ENCODE data around the gene SORCS2. TPM values are rescaled to one million over a fixed set of nuclear protein-coding genes. Genes with fewer than 3 reads are reported as not detected.

Gene SORCS2
- total RNA-seq, 2 donors from 2014 or later: 0.05 to 0.07 TPM

DNA sequence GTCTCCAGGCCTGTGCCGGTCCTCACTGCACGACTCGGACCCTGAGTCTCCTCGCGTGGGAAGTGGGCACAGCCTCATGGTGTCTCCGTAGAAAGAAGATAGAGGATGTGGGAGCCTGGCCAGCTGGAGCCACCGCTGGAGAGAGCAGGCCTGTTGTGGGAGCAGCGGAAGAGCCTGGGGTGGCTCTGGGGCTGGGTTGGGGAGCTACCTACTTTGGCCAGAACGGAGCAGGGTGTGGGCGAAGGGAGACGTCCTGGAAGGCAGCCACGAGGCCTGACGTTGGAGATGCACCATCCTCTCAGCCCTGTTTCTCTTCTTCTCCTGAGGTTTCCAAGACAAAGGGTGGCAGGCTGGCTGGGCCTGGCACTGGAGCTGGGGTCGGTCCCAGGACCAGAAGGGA lies 93.8 kb downstream of the SORCS2 start:
- Mint-ChIP-seq H3K9me3 (no peaks in the 10 kb centered on the region), H3K4me3 (no peak overlapping the region), H3K4me1 (ENCODE audit: low read depth) (no peaks in the 10 kb centered on the region), H3K27ac (no peak overlapping the region), H3K36me3 (ENCODE audit: insufficient read depth in 2 of 2) (no peaks in the 10 kb centered on the region), H3K27me3 (ENCODE audit: low read depth) (peaks cover 16% of the 10 kb centered on the region)
- no peak for ATAC-seq (replicated peaks in 1 of 2)
- DNase-seq: no peak

DNA sequence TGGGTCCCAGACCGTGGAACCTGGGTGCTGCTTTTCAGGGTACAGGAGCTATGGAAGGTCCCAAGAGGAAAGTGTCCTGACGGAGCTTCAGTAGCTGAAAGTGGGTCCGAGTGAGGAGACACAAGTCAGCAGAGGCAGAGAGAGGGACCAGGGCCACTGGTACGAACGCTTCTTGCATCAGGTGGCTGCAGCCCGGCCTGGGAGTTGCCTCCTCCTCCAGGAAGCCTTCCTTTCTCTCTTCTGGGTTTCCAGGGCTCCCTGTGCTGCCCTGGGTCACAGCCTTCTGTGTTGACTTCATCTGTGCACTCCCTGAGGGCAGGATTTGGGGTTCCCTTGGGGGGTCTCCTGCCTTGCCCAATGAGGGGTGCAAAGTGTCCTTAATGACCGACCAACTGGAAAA lies 94.5 kb downstream of the SORCS2 start:
- Mint-ChIP-seq H3K4me1 (ENCODE audit: low read depth) (no peaks in the 10 kb centered on the region), H3K27me3 (ENCODE audit: low read depth) (peaks cover 16% of the 10 kb centered on the region), H3K9me3 (no peaks in the 10 kb centered on the region), H3K27ac (no peak overlapping the region), H3K4me3 (no peak overlapping the region), H3K36me3 (ENCODE audit: insufficient read depth in 2 of 2) (no peaks in the 10 kb centered on the region)
- no peak for ATAC-seq (replicated peaks in 1 of 2)
- no peak for DNase-seq

DNA sequence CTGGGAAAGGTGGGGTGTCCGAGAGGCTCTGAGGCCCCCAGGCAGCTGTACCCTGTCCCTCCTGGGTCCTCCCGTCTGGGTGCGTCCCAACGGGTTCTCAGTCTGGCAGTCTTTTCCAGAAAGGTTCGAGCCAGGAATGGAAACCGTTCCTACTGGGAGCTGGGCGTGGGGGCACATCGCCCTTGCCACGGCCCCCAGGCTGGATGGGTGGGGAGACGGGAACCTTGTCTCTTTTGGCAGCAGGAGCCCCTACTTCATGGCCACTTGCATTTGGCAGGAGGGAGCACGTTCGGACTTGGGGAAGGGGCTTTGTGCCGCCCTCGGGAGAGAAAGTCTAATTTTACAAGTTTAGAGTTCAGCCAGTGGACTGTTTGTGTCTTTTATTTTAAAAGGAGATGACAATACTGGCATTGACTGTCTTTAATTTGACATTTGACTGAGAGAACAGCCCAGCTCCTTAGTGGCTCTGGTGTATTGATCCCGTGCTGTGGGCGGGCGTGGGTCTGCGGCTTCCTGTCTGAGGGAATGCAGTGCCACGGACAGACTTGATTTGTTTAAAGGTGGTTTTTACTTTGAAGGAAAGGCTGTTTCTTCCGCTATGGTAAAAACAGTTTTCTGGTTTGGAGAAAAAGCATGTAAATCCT lies 95.1 kb downstream of the SORCS2 start:
- Mint-ChIP-seq H3K9me3 (no peaks in the 10 kb centered on the region), H3K4me3 (no peak overlapping the region), H3K36me3 (ENCODE audit: insufficient read depth in 2 of 2) (no peaks in the 10 kb centered on the region), H3K4me1 (ENCODE audit: low read depth) (no peaks in the 10 kb centered on the region), H3K27ac (no peak overlapping the region), H3K27me3 (ENCODE audit: low read depth) (peaks cover 14% of the 10 kb centered on the region)
- ATAC-seq (replicated peaks in 1 of 2) (no peak), DNase-seq (no peak)

DNA sequence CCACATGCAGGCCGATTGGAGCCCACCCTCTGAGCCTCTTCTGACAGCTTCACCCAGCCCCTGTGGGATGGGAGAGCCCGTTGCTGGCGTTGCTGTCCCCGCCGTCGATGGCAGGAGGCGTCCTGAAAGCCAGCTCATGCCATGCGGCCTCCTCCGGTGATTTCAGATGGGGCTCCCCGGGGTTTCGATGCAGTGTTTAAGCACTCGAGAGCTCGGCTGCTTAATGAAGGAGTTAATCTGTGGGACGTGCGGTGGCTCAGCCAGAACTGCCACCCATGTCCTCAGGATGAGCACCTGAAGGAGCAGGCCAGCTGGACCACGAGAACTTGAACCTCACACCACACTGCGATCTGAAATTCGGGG lies 95.6 kb downstream of the SORCS2 start:
- peaks cover 9% of the 10 kb centered on the region for H3K27me3 Mint-ChIP-seq (ENCODE audit: low read depth)
- no peak overlapping the region for H3K4me3 Mint-ChIP-seq
- H3K9me3 Mint-ChIP-seq: no peaks in the 10 kb centered on the region
- no peaks in the 10 kb centered on the region for H3K36me3 Mint-ChIP-seq (ENCODE audit: insufficient read depth in 2 of 2)
- no peak for ATAC-seq (replicated peaks in 1 of 2)
- H3K4me1 Mint-ChIP-seq (ENCODE audit: low read depth): no peaks in the 10 kb centered on the region
- H3K27ac Mint-ChIP-seq: no peak overlapping the region
- DNase-seq: peak in 1 of 2 donors; percentile 2

DNA sequence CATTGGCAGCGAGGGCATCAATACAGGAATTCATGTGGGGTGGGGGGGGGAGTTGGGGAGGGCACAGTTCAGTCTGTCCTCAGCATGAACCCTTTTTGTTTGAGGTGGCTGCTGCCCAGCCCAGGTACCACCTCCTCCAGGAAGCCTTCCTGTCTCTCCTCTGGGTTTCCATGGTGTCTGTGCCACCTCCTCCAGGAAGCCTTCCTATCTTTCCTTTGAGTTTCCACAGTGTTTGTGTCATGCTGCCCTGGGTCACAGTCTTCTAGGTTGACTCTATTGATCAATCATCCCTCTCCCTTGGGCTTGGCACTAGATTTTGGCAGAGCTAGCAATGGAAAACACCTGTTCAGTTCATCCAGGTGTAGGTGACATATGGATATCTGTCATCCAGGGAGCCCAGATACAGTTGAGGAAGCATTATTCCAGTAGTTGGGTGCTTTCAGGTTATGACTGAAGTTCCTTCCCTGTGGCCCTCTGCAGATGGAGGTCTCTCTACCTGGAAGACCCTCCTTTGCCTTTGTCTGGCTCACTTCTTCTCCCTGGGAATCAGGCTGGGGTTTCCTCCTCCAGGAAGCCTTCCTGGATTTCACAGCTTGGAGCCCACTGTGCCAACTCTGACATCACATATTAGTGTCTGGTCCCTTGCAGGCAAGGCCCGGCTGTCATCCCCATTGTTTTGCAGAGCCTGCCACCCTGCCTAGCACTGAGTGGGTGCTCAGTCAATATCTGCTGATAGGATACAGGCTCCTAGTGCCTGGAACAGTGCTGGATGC lies 96.6 kb downstream of the SORCS2 start:
- Mint-ChIP-seq H3K36me3 (ENCODE audit: insufficient read depth in 2 of 2) (no peaks in the 10 kb centered on the region), H3K9me3 (no peaks in the 10 kb centered on the region), H3K27ac (no peak overlapping the region), H3K4me3 (no peak overlapping the region), H3K27me3 (ENCODE audit: low read depth) (peaks cover 7% of the 10 kb centered on the region), H3K4me1 (ENCODE audit: low read depth) (no peaks in the 10 kb centered on the region)
- DNase-seq: no peak
- no peak for ATAC-seq (replicated peaks in 1 of 2)

DNA sequence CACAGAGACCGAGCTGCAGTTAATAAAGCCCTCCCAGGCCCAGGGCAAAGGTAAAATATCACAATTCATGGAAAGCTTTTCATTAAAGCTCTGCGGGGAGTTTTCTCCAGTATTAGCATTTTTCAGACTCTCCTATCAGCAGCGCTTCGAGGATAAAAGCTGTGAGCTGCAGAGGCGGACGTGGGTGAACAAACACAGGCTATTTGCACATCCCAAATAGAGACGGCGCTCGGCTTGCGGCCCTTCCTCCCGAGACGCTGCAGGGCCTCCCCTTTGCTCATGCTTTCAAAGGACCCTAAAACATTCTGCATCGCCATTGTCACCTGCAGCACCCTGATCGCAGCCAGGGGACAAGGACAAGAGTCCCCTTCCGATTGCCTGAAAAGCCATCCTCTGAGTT lies 97.3 kb downstream of the SORCS2 start:
- H3K4me1 Mint-ChIP-seq (ENCODE audit: low read depth): no peaks in the 10 kb centered on the region
- ATAC-seq (replicated peaks in 1 of 2) (no peak), DNase-seq (no peak)
- no peak overlapping the region for H3K4me3 Mint-ChIP-seq
- H3K36me3 Mint-ChIP-seq (ENCODE audit: insufficient read depth in 2 of 2): no peaks in the 10 kb centered on the region
- H3K27me3 Mint-ChIP-seq (ENCODE audit: low read depth): peaks cover 7% of the 10 kb centered on the region
- no peaks in the 10 kb centered on the region for H3K9me3 Mint-ChIP-seq
- no peak overlapping the region for H3K27ac Mint-ChIP-seq

DNA sequence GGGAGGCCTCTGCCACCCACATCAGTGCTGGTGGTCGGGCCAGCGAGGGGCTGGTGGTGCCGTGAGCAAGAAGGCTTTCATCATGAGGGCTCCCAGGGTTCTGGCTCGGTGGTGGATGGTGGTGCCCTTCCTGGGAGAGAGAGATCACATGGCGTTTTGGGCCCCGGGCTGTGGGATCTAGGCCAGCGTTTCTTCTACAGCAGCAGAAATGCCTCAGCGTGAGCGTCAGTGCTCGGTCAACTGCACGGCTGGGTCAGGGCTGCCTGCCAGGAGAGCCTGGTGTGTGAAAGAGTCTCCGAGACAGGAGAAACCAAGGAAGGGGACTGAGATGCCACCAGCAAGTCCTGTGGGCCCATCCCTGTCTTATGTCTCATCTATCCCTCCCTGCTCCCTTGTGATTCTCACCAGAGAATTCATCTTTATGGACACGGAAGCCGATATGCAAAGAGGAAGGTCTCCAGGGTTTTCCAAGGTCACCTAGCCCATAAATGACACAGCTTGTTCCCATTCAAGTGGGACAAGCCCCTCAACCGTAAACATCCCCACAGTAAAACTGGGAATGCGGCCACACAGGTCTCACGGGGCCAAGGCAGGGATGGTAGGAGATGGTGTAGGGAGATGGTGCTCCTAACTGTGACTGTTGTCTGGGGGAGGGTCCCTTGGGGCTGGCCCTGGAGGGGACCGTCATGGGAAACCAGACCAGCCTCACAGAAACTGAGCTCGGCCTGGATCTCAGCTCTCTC lies 99.2 kb downstream of the SORCS2 start:
- Mint-ChIP-seq H3K4me1 (ENCODE audit: low read depth) (no peaks in the 10 kb centered on the region), H3K9me3 (no peaks in the 10 kb centered on the region), H3K4me3 (no peak overlapping the region), H3K27ac (no peak overlapping the region), H3K27me3 (ENCODE audit: low read depth) (no peaks in the 10 kb centered on the region), H3K36me3 (ENCODE audit: insufficient read depth in 2 of 2) (no peaks in the 10 kb centered on the region)
- ATAC-seq (replicated peaks in 1 of 2) (no peak), DNase-seq (no peak)

DNA sequence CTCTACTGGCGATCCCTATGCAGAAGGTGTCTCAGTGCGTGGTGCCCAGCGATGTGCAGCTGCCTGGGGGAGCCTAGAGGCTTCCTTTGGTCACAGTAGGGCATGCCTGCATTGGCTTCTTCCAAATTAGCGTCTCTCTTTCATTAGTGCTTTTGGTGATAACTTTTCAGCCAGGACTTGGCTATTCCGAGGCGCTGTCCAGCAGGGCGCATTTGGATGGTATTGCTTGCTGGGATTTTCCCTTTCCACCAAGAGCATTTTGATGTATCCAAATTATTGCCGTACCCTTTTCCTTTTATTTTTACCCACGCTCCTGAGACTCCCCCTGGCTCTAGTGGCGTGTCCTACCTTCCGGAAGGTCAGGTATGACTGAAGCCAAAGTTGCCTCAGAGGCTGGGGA lies 101.4 kb downstream of the SORCS2 start:
- no peak overlapping the region for H3K4me3 Mint-ChIP-seq
- H3K27ac Mint-ChIP-seq: no peak overlapping the region
- no peaks in the 10 kb centered on the region for H3K27me3 Mint-ChIP-seq (ENCODE audit: low read depth)
- DNase-seq (no peak), ATAC-seq (replicated peaks in 1 of 2) (no peak)
- H3K9me3 Mint-ChIP-seq: no peaks in the 10 kb centered on the region
- H3K4me1 Mint-ChIP-seq (ENCODE audit: low read depth): no peaks in the 10 kb centered on the region
- no peaks in the 10 kb centered on the region for H3K36me3 Mint-ChIP-seq (ENCODE audit: insufficient read depth in 2 of 2)

DNA sequence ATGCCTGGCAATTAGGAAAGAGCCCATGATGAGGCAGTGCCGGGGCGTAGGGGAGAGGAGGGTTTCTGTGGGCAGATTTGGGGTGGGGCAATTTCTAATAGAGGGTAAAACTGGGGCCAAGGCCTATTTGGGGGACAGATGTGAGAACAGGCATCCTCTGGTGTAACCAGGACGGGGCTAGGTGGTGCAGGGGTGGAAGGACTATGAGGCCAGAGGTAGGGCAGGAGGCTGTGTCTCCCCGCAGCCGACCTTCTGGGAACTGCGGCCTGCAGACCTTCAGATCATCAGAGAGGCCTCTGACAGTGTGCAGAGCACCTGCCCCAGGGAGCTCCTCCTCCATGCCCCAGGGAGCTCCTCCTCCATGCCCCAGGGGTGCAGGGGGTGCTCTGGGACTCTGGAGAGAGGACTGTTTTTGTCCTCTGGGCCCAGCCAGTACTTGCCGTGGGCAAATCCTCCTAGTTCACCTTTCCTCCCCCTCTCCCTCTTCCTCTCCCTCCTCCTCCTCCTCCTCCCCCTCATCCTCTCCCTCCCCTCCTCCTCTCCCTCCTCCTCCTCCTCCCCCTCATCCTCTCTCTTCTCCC lies 101.9 kb downstream of the SORCS2 start:
- Mint-ChIP-seq H3K27ac (no peak overlapping the region), H3K4me3 (no peak overlapping the region), H3K36me3 (ENCODE audit: insufficient read depth in 2 of 2) (no peaks in the 10 kb centered on the region), H3K27me3 (ENCODE audit: low read depth) (peaks cover 2% of the 10 kb centered on the region), H3K9me3 (no peaks in the 10 kb centered on the region), H3K4me1 (ENCODE audit: low read depth) (no peaks in the 10 kb centered on the region)
- ATAC-seq (replicated peaks in 1 of 2): no peak
- DNase-seq: no peak

DNA sequence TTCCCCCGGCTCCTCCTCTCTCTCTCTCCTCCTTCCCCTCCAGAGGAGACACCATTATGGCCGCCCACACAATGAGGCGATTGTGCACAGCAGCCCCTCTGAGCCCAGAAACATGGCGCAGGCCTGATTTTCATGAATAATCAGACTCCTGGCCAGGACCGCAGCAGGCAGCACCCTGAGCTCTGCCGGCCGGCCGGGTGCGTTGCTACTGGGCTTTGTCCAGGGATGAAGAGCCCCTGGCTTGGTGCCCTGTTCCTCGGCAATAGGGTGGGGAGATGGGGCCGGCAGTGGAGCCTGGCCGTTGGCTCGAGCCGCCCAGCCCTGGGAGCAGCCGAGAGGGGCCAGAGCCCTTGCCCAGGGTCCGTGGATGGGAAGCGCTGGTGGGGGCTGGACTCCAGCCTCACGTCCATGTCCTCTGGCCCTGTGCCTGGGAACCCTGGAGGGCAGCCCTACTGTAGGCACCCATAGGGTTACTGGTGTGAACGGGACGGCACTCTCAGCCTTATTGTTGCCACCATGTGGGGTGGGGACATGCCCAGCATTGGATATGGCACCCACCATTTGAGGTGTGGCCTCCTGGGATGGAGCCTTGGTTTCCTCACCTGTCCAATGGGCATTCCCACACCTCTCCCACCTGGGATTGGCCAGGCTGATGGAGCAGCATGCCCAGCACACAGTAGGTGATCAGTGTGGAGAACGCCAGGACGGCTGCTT lies 103.0 kb downstream of the SORCS2 start:
- H3K36me3 Mint-ChIP-seq (ENCODE audit: insufficient read depth in 2 of 2): no peaks in the 10 kb centered on the region
- DNase-seq (no peak), ATAC-seq (replicated peaks in 1 of 2) (no peak)
- no peak overlapping the region for H3K4me3 Mint-ChIP-seq
- peaks cover 8% of the 10 kb centered on the region for H3K27me3 Mint-ChIP-seq (ENCODE audit: low read depth)
- no peak overlapping the region for H3K27ac Mint-ChIP-seq
- H3K9me3 Mint-ChIP-seq: no peaks in the 10 kb centered on the region
- no peaks in the 10 kb centered on the region for H3K4me1 Mint-ChIP-seq (ENCODE audit: low read depth)

DNA sequence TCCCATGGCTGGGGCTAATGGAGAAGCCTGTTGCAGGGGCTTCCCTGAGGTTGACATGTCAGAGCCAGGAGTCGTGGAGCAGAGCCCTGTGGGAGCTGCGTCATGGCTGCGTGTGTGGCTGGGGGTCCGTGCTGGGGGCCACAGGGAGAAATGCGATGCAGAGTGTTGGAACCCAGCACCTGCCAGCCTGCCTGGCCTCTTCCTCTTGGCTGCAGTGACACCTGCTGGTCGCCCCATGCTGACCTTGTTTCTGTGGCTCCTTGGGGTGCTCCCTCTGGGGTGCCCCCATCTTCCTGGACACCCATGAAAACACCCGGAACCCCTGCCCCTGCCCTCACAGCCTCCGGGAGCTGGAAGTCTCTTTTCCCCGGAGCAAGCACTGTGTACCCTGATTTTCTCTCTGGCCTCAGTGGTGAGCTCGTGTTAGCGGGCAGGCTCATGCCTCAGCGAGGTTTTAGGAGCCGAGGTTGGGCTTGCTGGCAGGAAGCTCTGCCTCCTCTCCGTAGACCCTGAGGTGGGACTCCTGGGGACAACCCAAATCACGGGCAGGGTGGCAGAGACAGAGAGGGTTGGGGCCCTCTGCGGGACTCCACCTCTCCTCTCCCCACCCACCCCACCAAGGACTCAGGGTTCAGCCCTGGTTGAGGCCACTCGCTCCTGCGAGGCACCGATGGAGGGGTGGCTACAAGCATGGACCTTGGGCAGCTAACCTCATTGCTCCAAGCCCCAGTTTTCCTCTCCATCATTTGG lies 103.7 kb downstream of the SORCS2 start:
- Mint-ChIP-seq H3K4me1 (ENCODE audit: low read depth) (no peaks in the 10 kb centered on the region), H3K9me3 (no peaks in the 10 kb centered on the region), H3K27ac (no peak overlapping the region), H3K4me3 (no peak overlapping the region), H3K36me3 (ENCODE audit: insufficient read depth in 2 of 2) (no peaks in the 10 kb centered on the region), H3K27me3 (ENCODE audit: low read depth) (peaks cover 8% of the 10 kb centered on the region)
- DNase-seq (peak; percentile 9 to 18), ATAC-seq (replicated peaks in 1 of 2) (no peak)

DNA sequence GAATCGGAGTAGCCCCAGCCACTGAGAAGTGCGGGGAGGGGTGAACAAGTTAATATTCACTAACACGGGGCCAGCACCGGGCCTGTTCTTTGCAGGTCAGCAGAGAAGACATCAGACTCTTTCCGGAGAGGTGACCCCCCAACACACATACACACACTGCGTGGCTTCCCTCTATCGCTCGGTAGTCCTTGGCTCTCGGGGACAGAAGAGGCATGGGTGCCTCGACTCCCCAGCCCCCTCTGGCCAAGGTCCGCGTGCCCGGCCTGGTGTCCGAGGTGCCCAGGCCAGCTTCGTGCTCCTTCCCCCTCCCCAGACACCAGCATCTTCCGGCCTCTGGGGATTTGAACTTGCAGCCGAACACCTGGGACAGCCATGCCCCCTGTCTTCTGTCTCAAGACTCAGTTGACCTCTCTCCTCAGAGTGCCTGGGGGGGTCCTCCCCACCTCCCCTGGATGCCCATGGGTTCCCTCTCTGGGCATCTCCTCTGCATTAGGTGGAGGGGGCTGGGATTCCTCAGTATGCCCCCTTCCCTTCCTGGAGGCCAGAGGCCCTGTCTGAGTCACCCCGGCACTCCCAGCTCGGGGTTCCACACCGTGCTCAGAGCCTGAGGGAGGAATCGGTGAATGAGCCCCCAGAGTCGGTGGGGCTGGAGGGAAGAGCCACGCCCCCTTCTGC lies 104.5 kb downstream of the SORCS2 start:
- no peak overlapping the region for H3K4me3 Mint-ChIP-seq
- no peak for ATAC-seq (replicated peaks in 1 of 2)
- peaks cover 8% of the 10 kb centered on the region for H3K27me3 Mint-ChIP-seq (ENCODE audit: low read depth)
- H3K4me1 Mint-ChIP-seq (ENCODE audit: low read depth): no peaks in the 10 kb centered on the region
- DNase-seq: no peak
- no peaks in the 10 kb centered on the region for H3K36me3 Mint-ChIP-seq (ENCODE audit: insufficient read depth in 2 of 2)
- H3K9me3 Mint-ChIP-seq: no peaks in the 10 kb centered on the region
- H3K27ac Mint-ChIP-seq: no peak overlapping the region

All from activated T-cell treated with anti-CD3 and anti-CD28 coated beads, Interleukin-2, amount 50 U/mL, for 72 hours (primary cell).